NCI-H748 (cell line): ENCODE measurements around the gene MAPK11.
A peak's percentile ranks its signal among the peaks of the same experiment; 100 is the strongest.

Experiments
- DNase-seq: peaks from one replicate; lab custom pipeline; 2025; ENCODE audit not compliant: unreplicated experiment; lab: John Stamatoyannopoulos, UW

Gene MAPK11

DNA sequence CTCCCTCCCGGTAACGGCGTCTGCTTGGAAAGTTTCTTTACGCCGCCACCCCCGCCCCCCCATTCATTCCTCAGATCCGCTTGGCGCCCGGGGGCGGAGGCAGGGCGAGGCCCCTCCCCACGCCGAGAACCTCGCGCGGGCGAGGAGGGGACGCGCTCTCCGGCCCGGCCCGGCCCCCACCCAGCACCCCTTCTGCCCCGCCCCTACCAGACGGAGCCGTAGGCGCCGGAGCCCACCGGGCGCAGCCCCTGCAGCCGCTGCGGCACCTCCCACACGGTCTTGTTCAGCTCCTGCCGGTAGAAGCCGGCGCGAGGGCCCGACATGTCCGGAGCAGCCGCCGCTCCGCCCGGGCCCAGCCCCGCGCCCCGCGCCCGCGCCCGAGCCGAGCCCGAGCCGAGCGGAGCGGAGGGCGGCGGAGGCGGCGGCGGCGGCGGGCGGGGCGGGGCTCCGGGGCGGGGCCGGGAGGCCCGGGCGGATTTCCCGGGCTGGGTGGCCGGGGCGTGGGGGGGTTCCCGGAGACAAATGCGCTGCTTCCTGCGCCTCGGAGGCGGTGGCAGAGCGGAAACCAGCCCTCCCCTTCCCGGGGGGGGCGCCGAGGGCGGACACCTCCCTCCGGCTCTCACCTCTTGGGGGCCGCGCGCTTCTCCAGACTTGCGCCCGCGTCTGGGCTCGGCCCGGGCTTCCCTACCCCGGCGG lies at the start of gene MAPK11:
TSS of gene MAPK11 (minus strand) at position 411 of the 696 bp plus-strand sequence. CDS start at position 323, 88 bp downstream.
- DNase-seq, result peak; percentile 67

DNA sequence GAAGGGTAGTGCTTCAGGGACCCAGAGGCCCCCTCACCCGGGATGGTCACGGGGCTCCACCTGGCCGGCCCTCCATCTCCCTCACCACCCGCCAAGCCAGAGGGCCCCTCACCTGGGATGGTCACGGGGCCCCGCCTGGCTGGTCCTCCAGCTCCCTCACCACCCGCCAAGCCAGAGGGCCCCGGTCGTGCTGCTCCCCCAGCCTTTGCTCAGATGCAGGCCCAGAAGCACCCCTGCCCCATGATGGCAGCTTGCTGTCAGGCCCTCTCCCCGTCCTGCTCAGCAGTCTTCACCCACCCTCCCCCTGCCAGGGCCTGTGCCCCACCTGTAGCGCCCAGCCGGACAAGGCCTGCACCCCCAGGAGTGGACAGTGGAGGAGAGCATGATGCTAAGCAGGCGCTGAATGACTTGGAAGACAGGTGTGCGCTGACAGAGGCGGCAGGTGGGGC lies 49.3 kb upstream of the MAPK11 start:
- no peak for DNase-seq

DNA sequence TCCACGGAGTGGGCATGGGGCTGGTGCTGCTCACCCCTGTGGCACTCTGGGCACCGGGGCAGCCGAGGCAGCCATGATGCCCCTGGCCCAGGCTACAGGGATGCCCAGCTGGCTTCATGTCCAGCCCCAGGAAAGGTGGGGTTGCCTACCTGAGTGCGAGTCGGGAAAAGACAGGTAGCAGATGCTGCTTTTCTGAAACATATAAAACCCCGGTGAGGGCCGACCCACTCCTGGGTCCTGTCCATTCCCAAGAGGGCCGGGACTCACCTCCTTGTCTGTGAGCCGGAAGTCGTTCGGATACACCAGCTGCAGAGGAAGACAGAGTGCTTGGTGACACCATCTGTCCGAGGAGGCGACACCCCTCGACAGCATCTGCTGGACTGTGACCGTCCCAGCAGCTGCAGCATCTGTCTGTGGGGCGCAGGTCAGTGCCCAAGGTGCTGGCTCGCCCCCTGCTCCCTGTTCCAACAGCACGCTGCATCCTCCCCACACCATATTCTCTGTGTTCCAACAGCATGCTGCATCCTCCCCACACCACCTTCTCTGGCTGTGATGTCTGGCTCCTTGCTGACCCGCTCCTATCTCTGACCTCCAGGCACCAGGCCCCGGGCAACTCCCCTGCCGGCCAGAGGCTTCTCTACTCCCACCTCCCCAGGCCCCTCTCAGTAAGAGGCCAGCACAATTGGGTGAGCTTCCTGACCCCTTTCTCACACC lies 48.7 kb upstream of the MAPK11 start:
- DNase-seq, result no peak

DNA sequence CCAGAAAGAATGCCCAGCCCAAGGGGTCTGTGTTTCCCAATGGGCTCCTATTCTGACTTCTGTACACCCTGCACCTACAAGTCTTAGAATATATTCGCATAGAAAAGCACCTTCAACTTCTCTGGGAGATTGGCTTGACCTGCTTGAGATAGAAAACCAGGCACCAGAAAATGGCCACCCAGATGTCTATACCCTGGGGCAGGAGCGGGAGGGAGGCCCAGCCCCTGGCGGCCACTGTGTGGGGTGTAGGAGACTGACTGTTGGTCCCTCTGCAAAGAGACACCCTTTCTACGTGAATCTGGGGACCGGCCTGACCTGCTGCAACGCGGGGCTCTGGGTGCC lies 48.1 kb upstream of the MAPK11 start:
- no peak for DNase-seq

DNA sequence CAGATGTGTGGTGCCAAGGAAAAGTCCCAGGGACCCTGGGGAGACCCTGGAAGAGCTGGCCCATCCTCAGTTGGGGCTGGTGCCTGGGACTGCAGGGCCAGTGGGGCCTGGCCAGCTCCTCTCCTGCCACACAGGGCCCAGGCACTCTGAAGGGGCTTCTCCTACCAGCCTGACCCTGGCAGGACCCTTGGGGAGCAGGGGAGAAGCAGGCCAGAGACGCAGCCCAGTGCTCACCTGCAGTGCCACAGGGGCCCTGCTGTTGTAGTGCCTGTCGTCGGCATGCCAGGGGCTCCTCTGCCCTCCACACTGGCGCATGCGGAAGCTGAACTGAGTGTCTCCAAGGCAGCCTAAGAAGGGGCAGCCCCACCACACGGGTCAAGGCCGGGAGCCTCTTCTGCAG lies 47.5 kb upstream of the MAPK11 start:
- DNase-seq, result no peak

DNA sequence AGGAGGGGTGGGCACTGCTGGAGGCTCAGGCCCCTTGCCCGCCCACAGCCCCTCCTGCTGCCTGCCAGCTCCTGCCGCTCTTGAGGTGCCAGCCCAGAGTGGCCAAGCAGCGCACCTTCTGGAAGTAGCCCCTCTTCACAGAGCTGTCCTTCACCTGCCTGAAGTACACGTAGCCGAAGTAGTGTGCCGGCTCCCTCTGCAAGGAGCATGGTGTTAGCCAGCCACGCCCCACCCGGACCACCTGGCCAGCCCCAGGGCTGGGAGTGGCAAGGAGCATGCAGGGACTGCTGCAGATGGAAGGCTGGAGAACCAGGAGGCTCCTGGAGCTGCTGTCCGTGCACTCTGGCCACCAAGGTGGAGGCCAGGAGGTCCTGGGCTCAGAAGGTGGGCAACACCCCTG lies 47.0 kb upstream of the MAPK11 start:
- DNase-seq, result peak; percentile 46

DNA sequence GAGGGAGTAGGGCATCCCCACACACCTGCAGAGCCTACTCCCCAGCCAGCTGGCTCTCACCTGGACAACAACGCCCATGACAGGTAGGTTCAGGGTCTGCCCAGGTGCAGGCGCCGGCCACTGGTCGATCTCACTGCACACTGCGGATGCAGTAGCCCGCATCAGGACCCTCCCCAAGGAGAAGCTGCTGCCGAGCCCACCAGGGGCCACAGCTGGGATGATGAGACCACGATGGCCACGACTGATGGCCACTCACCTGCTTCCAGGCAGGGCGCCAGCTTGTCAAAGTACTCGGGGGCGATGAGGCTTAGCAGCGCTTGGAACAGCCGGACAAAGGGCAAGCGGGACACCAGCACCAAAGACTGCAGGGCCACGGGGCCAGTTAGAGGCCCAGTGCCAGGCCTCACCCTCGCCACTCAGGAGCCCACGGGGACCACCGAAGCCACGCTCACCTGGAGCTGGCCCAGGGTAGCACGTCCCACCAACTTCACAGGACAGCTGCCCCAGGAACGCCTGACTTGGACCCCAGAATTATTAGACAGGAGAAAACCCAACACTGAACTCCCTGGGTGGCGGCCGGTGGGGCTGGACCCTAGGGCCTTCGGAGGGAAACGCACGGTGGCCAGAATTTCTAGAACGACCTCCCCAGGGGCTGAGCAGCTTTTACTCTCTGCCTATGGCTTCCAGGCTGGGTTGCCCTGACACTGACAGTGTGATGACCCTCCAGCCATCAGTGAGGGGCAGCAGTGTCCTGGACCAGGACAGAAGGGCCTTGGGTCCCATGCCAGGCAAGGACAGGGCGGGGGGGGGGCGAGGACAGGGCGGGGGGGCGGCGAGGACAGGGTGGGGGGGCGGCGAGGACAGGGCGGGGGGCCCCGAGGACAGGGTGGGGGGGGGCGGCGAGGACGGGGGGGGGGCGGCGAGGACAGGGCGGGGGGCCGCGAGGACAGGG lies 46.2 kb upstream of the MAPK11 start:
- no peak for DNase-seq

DNA sequence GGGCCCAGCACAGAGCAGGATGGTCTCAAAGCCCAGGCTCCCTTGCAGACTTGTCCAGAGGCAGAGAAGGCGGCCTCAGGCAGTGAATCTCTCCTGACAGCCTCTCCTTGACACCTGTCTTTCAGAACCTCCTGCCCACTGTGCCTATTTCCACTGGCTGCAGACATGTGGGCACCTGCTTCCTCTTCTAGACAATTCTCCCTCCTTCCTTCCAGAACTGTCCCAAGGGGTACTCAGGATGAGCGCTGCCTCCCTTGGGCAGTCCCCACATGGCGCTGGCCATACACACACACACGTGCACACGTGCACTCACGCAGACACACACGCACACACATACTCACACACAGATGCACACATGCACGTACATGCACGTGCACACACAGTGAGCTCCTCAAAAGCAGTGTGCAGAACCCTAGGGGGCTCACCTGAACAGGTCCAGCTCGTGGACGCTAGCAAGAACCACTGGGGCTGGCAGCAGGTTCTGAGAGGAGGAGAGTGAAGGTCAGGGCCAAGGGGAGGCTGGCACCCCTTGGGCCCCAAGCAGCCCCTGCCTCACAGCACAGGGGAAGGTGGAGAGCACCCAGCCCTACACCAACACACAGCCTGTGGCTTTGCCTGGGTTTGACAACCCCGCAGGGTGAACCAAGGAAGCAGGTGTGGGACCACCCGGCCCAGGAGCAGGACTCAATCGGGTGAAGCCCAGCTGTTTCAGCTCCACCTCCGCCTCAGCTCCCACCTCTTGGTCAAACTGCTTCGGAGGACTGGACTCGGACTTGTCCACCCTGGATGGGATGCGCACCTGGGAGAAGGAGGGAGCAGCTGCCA lies 45.3 kb upstream of the MAPK11 start:
- no peak for DNase-seq

DNA sequence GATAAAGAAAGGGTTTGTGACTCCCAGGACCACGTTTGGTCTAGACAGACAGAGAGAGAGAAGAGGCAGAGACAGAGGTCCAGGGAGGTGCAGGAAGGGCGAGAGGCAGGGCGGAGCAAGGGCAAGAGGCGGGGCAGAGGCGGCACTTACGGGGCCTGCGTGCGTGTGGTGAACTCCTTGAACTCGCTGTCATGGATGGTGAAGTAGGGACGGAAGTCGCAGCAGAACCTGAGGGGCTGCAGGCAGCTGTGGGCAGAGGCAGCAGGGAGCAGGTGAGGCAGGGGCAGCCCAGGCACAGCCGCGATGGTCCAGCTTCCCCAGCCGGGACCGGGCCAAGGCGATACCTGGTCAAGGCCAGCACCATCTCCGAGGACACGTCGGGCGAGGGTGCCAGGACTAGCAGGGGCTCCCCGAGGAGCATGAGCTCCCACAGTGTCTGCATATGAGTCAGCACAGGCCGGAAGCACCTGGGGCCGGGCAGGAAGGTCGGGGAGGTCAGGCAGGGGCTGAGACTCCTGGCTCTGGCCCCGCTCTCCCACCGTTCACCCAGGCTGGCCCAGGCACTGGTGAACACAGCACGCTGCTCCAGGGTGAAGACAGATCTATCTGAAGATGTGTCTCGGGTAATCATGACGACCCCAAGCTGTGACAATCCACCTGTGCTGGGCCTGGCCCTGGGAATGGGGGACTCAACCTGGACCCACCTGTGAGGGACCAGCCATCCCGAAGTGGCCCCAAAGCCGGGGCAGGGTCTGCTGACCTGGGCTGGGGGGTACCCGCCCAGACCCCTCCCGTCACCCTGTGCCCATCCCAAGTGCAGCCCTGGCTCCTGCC lies 44.5 kb upstream of the MAPK11 start:
- no peak for DNase-seq

DNA sequence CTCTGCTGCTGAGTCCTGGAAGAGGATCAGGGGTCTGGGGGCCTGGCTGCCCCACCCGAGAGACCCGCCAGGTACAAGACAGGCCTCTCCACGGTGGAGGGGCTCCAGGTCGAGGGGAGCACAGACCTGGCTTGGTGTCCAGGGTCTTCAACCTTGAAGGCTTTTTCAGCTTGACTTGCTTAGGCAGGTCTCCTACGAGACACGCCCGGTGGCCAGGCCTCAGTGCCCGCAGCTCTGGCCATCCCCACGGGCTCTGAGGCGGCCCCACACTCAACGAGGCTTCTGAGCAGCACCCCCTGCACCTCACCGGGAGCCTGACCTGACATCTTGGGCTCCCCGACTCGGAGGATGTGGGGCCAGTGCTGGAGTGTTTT lies 43.9 kb upstream of the MAPK11 start:
- DNase-seq, result no peak

DNA sequence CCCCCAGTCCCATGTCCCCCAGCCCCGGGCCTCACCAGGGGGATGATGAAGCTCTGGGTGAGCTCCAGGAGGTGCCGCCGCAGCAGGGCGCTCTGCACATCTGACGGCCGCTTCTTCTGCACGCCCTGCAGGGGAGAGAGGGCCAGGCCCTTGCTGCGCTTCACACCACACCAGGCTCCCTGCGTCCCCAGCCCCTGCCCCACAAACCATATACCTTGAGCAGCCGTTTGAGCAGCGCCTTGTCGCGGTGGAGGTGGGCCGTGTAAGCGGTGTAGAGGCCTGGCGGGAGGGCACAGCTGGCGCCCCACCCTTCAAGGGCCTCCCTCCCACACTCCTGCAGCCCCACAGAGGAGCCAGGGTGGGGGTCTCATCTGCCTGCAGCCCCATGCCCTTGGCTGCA lies 43.4 kb upstream of the MAPK11 start:
- no peak for DNase-seq

DNA sequence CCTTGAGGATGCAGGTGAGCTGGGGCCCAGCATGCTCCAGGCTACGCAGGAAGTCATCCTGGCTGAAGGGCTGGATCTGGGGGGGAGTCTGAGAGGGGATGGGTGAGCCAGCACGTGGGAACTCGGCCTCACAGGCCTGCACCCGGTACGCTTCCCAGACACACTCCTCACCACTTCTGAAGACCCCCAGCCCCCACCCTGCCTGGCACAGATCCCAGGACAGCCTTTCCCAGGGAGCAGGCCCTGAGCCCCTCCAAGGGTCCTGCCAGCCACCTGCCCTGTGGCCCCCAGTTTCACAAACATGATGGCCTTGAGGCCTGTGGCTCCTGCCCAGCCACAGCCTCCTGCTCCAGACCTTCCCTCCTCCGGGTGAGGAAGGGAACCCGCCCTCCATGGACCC lies 42.8 kb upstream of the MAPK11 start:
- DNase-seq, result no peak

DNA sequence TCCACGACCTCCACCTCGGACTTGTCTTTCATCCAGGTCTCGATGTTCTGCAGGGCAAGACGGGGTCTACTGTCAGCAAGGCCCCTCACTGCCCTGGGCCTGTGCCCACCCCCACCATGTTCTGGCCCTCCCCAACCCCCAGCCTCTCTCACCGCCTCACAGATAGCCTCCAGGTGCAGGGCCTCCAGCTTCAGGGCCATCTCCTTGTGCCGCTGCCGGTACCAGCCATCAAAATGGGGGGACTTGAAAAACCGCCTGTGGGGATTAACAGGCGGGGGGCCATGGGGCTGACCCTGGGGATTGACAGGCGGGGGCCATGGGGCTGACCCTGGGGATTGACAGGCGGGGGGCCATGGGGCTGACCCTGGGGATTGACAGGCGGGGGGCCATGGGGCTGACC lies 42.2 kb upstream of the MAPK11 start:
- no peak for DNase-seq

DNA sequence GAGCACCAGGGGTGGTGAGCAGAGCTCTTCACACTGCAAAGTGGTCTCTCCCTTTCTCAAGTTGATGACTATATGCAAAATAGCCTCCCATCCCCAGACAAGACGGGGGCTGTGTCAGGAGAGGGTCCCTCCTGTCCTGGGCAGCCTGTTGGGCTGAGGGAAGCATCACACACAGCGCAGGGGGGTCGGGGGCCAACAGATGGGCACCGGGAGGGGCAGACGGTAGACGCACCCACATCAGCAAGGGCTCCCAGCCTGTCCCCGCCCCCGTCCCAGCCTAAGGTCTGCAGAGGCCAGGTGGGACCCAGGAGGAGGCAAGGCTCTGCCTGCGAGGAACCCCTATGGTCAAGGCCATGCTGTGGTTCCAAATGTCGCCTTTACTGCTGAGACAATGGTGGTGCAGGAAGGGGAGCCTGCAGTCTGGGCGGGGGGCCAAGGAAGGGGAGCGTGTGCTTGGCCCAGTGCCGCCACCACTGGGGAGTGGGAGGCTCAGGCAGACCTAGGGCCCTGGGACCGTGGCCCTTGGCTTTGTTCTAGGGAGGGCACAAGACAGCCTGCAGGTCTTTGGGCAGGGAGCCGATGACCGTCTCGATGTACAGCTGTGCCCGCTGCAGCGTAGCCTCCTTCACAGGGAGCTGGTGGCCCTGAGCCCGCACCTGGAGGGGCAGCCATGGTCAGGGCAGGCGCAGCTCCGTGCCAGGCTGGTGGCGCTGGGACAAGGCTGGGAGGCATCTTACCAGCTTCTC lies 41.6 kb upstream of the MAPK11 start:
- DNase-seq, result no peak

DNA sequence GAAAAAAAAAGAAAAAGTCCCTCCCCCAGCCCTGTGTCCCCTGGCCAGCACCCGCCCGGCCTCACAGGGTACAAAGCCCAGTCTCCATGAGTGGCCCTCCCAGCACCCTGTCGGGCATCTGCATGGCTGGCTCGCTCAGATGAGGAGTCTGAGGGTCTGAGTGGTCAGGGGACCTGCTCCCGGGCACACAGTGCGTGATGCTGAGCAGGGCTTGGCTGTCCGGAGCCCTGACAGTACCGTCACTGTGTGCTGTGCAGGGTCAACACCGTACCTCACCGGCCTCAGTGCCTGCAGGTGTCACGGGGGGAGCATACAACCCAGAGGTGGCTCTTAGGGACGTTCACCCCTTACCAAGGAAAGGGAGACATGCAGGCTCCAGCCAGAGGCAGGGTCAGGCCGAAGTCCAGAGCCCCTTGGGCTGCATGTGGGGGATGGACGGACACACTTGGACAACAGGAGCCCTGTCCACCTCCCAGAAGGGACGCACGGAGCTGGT lies 40.8 kb upstream of the MAPK11 start:
- no peak for DNase-seq

DNA sequence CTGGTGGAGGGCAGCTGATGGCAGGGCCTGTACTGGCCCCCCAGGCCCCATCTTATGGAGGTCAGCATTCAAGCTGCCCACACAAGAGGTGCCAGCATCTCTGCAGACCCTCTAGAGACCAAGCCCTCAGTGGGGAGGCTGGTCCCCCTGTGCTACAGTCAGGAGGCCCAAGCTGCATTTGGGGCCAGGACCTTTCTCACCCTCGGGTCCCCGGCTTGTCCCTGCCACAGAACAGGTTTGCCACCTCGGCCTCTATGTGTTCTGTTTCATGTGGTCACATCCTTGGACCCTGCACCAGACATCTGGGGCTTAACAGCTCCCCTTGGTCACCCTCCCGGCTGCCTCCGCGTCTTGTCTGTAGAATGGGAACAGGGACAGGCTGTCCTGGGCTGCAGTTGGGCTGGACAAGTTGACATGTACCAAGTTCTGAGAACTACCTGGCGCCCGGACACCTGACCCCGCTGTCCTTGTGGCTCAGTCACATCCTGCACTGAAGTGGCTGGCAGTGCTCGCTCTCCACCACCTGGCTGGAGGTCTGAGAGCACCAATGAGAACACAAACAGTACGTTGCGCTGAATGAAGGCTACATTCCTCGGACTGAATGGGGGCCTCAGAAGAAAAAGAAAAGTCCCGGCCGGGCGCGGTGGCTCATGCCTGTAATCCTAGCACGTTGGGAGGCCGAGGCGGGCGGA lies 40.0 kb upstream of the MAPK11 start:
- no peak for DNase-seq

DNA sequence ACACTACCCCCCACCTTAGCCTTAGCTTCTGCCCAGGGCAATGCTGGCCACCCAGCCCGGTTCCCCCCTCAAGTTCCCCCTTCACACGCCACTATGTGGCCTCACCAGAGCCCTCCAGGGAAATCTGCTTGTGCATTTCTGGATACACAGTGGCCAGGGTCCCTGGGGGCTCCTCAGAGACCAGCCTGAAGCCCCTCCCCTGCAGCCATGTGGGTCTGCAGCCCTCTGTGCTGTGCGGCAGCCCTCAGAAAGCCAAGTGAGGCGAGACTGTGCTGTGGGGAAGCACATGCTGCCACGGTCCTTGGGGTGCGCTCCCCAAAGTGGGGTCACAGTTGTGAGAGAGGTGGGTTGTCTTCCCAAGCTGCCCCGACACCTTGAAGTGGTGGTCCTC lies 39.4 kb upstream of the MAPK11 start:
- DNase-seq, result no peak

DNA sequence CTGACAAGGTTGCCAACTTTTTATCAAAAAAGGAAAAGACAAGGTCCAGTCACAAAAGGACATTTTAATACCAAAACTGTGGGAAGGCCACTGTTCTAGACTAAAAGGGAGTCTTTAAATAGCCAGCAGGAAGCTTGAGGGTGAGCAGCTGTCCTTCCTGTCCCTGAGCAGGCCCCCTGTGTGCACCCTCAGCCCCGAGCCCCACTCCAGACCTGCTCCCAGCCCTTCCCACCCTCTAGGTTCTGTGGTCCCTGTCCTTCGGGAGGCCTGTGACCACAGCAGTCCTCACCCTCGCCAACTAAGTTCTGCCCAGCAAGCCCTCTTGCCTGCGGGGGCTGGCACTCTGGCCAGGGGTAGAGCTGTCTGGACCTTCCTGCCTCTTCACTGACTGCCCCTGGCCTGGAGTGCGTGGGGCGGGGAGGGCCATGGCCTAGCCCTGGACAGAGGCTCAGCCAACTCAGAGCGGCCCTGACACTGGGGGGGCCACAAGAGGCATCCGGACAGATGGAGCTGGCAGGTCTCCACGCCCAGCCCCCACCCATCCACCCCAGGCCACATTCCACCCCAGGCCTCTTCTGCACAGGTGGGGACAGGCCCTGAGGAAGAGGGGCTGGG lies 38.9 kb upstream of the MAPK11 start:
- no peak for DNase-seq
